Body of pancreas (tissue), 4 donors: Measurements from ENCODE around the gene TMEM245. TPM values are rescaled to one million over a fixed set of nuclear protein-coding genes. Genes with fewer than 3 reads are reported as not detected.
A peak's percentile ranks its signal among the peaks of the same experiment; 100 is the strongest.

ENCODE experiments used
- ATAC-seq: fragments of 150-250 bp; one replicate; pipeline ENCODE4 v1.9.1; 2016
- DNase-seq, 4 donors: peaks; one replicate each; pipeline ENCODE4 v3.0.0-alpha.2; 2019
- H3K27ac ChIP-seq, 4 donors: fragments of 200-600 bp; sonication (generic); 1 replicate in 3 of 4; 2 replicates in 1 of 4; pipeline versions ENCODE4 v1.5.1 to v1.6.1; 2016 to 2019; ENCODE audit warnings: mild to moderate bottlenecking in 1 of 4, mixed read lengths in 1 of 4, moderate library complexity in 1 of 4
- H3K27me3 ChIP-seq, 2 donors: fragments of 200-600 bp; sonication (generic); one replicate each; pipeline ENCODE4 v1.6.0; 2016; ENCODE audit warnings: mild to moderate bottlenecking in 1 of 2
- H3K36me3 ChIP-seq, 2 donors: fragments of 200-600 bp; sonication (generic); replicated peaks in 1 of 2; 2 replicates each; pipeline ENCODE4 v1.5.1; 2016; ENCODE audit warnings: low read depth in 2 of 2; ENCODE audit not compliant: insufficient read depth in 1 of 2
- H3K4me1 ChIP-seq: fragments of 200-600 bp; sonication (generic); one replicate; pipeline ENCODE4 v1.6.0; 2016
- H3K4me3 ChIP-seq, 2 donors: fragments of 200-600 bp; sonication (generic); 1 replicate in 1 of 2; 2 replicates in 1 of 2; pipeline ENCODE4 v1.5.1; 2016 to 2019
- H3K9me3 ChIP-seq, 3 donors: fragments of 200-600 bp; sonication (generic); 1 replicate in 2 of 3; 2 replicates in 1 of 3; pipeline ENCODE4 v1.5.1; 2016
- CTCF ChIP-seq, 7 experiments: fragments of 450-650 bp in 4 of 7; fragments of 200-600 bp in 3 of 7; sonication (generic) in 3 of 7; IDR thresholded peaks; one replicate each; pipeline ENCODE4 v1.5.1; 2016 to 2019; ENCODE audit warnings: antibody characterized with exemption in 7 of 7
- POLR2A ChIP-seq, 3 donors: fragments of 450-650 bp; IDR thresholded peaks; one replicate each; pipeline ENCODE4 v1.6.1; 2016; ENCODE audit warnings: antibody characterized with exemption in 3 of 3, mild to moderate bottlenecking in 2 of 3
- WGBS, 2 donors: methylation state at CpG; one replicate each; pipeline ENCODE4 v1.1.5; 2017; 5-methylcytosine and 5-hydroxymethylcytosine counted together
- intact Hi-C: fragments of 100-400 bp; cut with DNase I; formaldehyde crosslinking; loops from one replicate; pipeline ENCODE4 v1.15.1; 2023
- total RNA-seq, 2 donors: library from RNA; depleted of rRNA; stranded (reverse); fragments of >200 nt; gene quantifications; one replicate each; pipeline ENCODE4 v1.1.0, GENCODE V29; 2016

TMEM245 gene
- total RNA-seq = 10 to 100 TPM; 38.9 to 47.0 TPM

GRCh38 chr9:109119439-109120203 is at the start of gene TMEM245:
Gene TMEM245, minus strand, starts transcription at chr9:109119947. Its CDS starts 34 bp downstream, at chr9:109119913.
- ATAC-seq (peak; percentile 94), DNase-seq (peak; percentile 96 to 98 (median 96))
- intact Hi-C loops = no loop called here
- H3K36me3 ChIP-seq = no peaks in the 10 kb centered on the region
- peak within 1 kb of the TSS; percentile 64 to 75 for H3K4me3 ChIP-seq
- peaks cover 43% of the 10 kb centered on the region for H3K4me1 ChIP-seq
- 0% methylated on average over 6 to 65 of the region's 88 CpGs for WGBS, 2 donors
- no peaks in the 10 kb centered on the region for H3K27me3 ChIP-seq
- TF ChIP-seq CTCF (IDR thresholded peaks at IDR 0.05) (no peak), POLR2A (IDR thresholded peaks at IDR 0.05) (peak; percentile 62 to 89 (median 81))
- no peaks in the 10 kb centered on the region for H3K9me3 ChIP-seq
- H3K27ac ChIP-seq = peak within 1 kb of the TSS; percentile 86 to 95 (median 88)

GRCh38 chr9:109168170-109168569 is 48.4 kb upstream of the TMEM245 start:
- Histone ChIP-seq H3K9me3 (no peaks in the 10 kb centered on the region), H3K27ac (no peak overlapping the region), H3K27me3 (no peaks in the 10 kb centered on the region), H3K4me1 (peaks cover 4% of the 10 kb centered on the region), H3K36me3 (no peaks in the 10 kb centered on the region), H3K4me3 (no peak overlapping the region)
- intact Hi-C loops = no loop called here
- no peak for DNase-seq
- TF ChIP-seq POLR2A (IDR thresholded peaks at IDR 0.05) (no peak), CTCF (IDR thresholded peaks at IDR 0.05) (no peak)
- ATAC-seq = no peak

GRCh38 chr9:109167716-109168115 is 48.0 kb upstream of the TMEM245 start:
- Histone ChIP-seq H3K4me1 (peaks cover 4% of the 10 kb centered on the region), H3K27ac (no peak overlapping the region), H3K4me3 (no peak overlapping the region), H3K9me3 (no peaks in the 10 kb centered on the region), H3K36me3 (no peaks in the 10 kb centered on the region), H3K27me3 (no peaks in the 10 kb centered on the region)
- WGBS, 2 donors = 95 to 98% methylated on average over 5 of the region's 5 CpGs
- no peak for ATAC-seq
- intact Hi-C loops = no loop called here
- TF ChIP-seq POLR2A (IDR thresholded peaks at IDR 0.05) (no peak), CTCF (IDR thresholded peaks at IDR 0.05) (no peak)
- no peak for DNase-seq

- WGBS, 2 donors = 8 to 16% methylated on average over 45 to 67 of the region's 86 CpGs
- Histone ChIP-seq H3K4me1 (peaks cover 4% of the 10 kb centered on the region), H3K27ac (no peak within 1 kb of the TSS), H3K36me3 (no peaks in the 10 kb centered on the region), H3K27me3 (no peaks in the 10 kb centered on the region), H3K4me3 (no peak within 1 kb of the TSS), H3K9me3 (no peaks in the 10 kb centered on the region)
- ATAC-seq = no peak
- TF ChIP-seq CTCF (IDR thresholded peaks at IDR 0.05) (no peak), POLR2A (IDR thresholded peaks at IDR 0.05) (no peak)
- intact Hi-C loops = no loop called here
- DNase-seq = peak in 1 of 4 donors; percentile 11
Observed at GRCh38 chr9:109166771-109167601, 47.2 kb upstream of the TMEM245 start, which contains the start of gene FRRS1L. Gene FRRS1L, minus strand, starts transcription at chr9:109167249. Its CDS starts 111 bp downstream, at chr9:109167138.
